A549 treated with AZD2906 at 1 μM for 4 hours (cell line): Measurements from ENCODE around the gene E2F3. TPM values are rescaled to one million over a fixed set of nuclear protein-coding genes. Genes with fewer than 3 reads are reported as not detected.

Source experiments
- total RNA-seq: library from RNA; stranded (reverse); fragments of 200-300 nt; extraction: Qiagen RNA extraction; gene quantifications from 5 replicates; pipeline ENCODE4 v1.2.3, GENCODE V29; 2022

E2F3 gene
- total RNA-seq: 10.4 to 13.2 TPM (median 11.0 TPM) in 5 replicates

DNA sequence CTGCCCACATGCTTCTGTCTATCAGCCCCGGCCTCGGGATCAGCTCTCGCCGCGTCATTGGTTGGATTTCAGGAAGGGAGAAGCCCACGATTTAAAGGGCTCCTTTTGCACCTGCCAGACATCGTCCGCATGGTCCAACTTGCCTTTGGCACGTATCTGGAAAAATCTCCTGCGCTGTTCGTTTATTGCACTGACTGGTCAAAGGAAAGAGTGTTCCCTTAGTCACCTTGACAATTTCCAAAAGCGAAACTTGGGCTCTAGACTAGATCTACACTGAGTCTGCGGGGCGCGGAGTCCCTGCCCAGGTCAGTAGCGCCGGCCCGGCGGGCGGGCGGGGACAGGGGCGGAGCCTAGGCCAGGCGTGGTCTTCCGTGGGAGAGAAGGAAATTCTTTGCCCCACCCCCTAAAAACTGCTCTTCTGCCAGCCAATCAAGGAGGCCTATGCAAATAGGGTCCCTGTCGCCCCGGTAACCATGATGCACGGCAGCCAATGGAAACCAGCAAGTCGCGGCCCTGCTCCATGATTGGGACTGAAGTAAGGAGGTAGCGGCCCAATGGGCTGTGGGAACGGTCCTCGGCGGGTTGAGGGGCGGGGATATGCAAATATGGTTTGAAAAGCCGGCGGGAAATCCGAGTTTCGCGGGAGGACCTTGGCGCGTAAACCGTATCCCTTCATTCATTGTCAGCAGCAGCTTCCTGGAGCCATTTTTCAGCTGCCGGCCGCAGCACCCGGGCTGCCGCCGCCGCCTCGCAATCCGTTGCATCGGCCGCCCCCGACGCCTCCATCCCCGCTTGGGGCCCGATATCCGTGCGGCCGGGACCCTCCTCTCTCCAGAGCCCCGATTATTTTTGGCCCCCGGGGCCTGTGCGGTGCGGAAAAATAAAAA lies at the start of gene E2F3:
Gene E2F3 (plus strand): TSS at position 675 of the 887 bp plus-strand sequence. CDS start 354 bp downstream, outside the sequence.

DNA sequence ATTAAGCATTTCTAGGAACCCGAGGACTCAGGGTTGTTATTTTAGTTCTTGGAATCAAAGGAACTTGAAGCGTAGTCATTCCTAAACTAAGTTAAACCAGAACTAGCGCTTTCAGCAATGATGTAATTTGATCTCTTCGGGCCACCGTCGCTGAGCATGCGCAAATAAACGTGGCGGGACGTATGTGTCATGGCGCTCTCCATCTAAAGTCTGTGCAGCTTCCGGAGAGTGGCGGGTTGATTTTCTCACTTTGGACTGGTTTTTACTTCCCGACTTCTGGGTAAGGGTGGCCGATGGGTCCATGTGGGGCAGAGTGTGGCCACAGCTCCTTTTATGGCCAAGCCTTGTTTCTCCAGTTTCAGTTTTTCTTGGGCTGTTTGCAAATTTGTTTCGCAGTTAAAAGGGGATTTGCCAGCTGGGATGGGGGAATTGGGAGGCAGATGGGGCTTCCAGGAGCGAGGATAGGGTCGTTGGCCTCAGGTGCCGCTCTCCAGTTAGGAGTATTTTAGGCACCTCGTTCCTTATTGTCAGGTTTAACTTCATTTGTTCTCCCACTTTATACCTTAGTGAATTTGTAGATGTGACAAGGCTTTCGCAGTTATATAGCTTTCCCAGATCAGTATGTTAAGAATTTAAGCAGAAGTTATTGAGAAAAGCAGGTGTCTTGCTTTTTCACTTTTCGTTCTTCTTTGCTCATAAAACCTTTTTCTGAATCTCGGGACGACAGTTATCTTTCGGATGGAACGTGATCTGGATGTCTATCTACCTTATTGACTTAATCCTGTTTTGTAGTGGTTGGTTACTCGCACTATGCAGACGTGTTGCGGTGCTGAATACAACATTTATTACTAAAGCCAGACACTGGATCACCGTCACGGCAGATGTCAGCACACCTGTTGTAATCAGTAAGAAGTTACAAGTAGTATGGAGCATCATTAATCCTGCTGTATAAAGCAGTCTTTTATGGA lies 132.9 kb downstream of the E2F3 start, which contains the start of gene CDKAL1:
Gene CDKAL1 (plus strand): TSS at position 163 of the 968 bp plus-strand sequence. CDS start 11,894 bp downstream, outside the sequence.

Other genes starting within 250 kb of the E2F3 start
- 2.0 to 2.8 TPM (median 2.1 TPM) in 5 replicates for gene MBOAT1, start 189.4 kb upstream of the E2F3 start, total RNA-seq
- 2.8 to 4.5 TPM (median 3.0 TPM) in 5 replicates for gene CDKAL1, start 132.6 kb downstream of the E2F3 start, total RNA-seq